ENCODE measurements around the gene APOA1.

DNA sequence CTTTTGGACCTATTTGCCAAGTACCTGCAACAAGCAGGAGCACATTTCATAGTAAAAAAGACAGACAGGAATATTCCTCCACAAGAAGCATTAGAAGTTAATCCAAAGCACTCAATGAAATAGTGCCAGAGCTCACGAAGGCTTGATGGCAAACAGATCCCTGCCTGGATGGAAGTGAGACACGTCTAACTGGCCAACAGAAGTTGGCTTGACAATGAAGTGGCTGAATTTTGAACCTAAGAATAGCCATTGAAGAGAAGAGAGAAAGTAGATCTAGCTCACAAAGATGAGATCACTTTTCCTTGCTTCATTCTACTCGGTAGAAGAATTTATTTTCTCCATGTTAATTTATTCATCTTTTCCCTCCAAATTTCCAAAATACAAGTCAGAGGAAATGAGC is 30.6 kb upstream of the APOA1 start:
- no peak for TF ChIP-seq EZH2 (IDR thresholded peaks at IDR 0.05; ENCODE audit: insufficient read depth, poor library complexity, severe bottlenecking)
- TF ChIP-seq EZH2phosphoT487 (IDR thresholded peaks at IDR 0.05; ENCODE audit: insufficient read depth, low read depth): no peak
